Endothelial cell (in vitro differentiated cells): ENCODE measurements around the gene HCCS. TPM values are rescaled to one million over a fixed set of nuclear protein-coding genes. Genes with fewer than 3 reads are reported as not detected.

Experiments used
- DNase-seq: peaks from one replicate; pipeline ENCODE4 v3.0.0; 2021; ENCODE audit warnings: low spot score
- H3K27ac Mint-ChIP-seq: one replicate; pipeline ENCODE4 v1.8.0; 2021; ENCODE audit warnings: mixed read lengths, inconsistent platforms; ENCODE audit not compliant: unreplicated experiment
- H3K27me3 Mint-ChIP-seq: one replicate; pipeline ENCODE4 v1.8.0; 2021; ENCODE audit warnings: mild to moderate bottlenecking, moderate library complexity, mixed read lengths, inconsistent platforms; ENCODE audit not compliant: unreplicated experiment
- H3K36me3 Mint-ChIP-seq: one replicate; pipeline ENCODE4 v1.8.0; 2021; ENCODE audit warnings: mild to moderate bottlenecking, low read depth, mixed read lengths, inconsistent platforms; ENCODE audit not compliant: unreplicated experiment
- H3K4me1 Mint-ChIP-seq: one replicate; pipeline ENCODE4 v1.8.0; 2021; ENCODE audit warnings: mild to moderate bottlenecking, mixed read lengths, inconsistent platforms; ENCODE audit not compliant: unreplicated experiment
- H3K4me3 Mint-ChIP-seq: one replicate; pipeline ENCODE4 v1.8.0; 2021; ENCODE audit warnings: mild to moderate bottlenecking, mixed read lengths, inconsistent platforms; ENCODE audit not compliant: unreplicated experiment
- H3K9me3 Mint-ChIP-seq: one replicate; pipeline ENCODE4 v1.8.0; 2021; ENCODE audit warnings: mixed read lengths, inconsistent platforms; ENCODE audit not compliant: unreplicated experiment
- total RNA-seq: library from RNA; stranded (reverse); fragmentation: NEBNext Ultra II Directional; extraction: Animal tissue kit (Norgen Biotek cat#: 25700); gene quantifications from one replicate; pipeline ENCODE4 v1.2.1, GENCODE V29; 2021; ENCODE audit not compliant: unreplicated experiment
- TF ChIP-seq, protein P1 (sequence below): fragments of 200-600 bp; sonication (generic); IDR thresholded peaks from one replicate; pipeline ENCODE4 v1.5.0; 2021; ENCODE audit warnings: antibody characterized with exemption; ENCODE audit not compliant: unreplicated experiment

Gene HCCS
- total RNA-seq, 1 donor from 2014 or later = 18.6 TPM

DNA sequence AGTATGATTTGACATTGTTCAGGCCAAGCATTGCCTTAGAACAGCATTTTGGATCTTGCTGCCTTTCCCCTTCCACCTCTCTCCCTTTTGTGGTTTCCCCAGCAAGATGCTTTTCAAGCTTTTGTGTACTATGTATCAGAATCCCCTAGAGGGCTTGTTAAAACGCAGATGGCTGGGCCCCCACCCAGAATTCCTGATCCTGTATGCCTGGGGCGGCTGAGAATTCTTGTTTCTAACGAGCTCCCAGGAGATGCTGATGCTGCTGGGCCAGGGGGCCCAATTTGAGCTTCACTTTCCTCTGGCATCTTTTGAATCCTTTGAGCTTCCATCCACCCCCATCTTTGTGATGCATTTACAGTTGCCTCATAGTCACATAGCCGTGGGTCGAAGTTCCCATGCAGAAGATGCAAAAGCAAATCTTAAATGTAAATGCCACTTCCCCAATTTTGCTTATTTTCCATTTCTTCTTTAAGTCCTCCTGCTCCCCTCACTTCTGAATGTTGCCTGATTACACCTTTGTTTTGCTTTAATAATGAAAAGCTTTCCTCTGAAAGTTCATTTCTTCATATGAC, 18.5 kb downstream of the HCCS start:
- Mint-ChIP-seq H3K27ac (no peak overlapping the region), H3K27me3 (no peaks in the 10 kb centered on the region), H3K36me3 (no peaks in the 10 kb centered on the region), H3K9me3 (no peaks in the 10 kb centered on the region), H3K4me3 (no peak overlapping the region), H3K4me1 (no peaks in the 10 kb centered on the region)
- DNase-seq = no peak
- TF ChIP-seq, protein P1, sequence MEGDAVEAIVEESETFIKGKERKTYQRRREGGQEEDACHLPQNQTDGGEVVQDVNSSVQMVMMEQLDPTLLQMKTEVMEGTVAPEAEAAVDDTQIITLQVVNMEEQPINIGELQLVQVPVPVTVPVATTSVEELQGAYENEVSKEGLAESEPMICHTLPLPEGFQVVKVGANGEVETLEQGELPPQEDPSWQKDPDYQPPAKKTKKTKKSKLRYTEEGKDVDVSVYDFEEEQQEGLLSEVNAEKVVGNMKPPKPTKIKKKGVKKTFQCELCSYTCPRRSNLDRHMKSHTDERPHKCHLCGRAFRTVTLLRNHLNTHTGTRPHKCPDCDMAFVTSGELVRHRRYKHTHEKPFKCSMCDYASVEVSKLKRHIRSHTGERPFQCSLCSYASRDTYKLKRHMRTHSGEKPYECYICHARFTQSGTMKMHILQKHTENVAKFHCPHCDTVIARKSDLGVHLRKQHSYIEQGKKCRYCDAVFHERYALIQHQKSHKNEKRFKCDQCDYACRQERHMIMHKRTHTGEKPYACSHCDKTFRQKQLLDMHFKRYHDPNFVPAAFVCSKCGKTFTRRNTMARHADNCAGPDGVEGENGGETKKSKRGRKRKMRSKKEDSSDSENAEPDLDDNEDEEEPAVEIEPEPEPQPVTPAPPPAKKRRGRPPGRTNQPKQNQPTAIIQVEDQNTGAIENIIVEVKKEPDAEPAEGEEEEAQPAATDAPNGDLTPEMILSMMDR = no peak

DNA sequence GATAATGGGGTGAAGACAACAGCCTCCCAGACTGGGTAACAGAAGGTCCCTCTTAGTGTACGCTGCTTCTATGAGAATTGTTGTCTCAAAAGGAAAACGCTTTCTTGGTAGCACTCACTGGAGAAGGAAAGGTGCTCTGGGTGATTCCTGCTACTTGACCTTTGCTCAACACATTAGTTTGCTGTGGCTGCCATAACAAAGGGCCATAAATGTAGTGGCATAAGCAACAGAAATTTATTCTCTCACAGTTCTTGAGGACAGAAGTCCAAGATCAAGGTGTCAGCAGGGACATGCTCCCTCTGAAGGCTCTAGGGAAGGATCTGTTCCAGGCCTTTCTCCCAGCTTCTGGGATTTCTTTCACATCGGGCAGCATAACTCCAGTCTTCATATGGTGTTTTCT, 19.0 kb downstream of the HCCS start:
- H3K4me1 Mint-ChIP-seq = no peaks in the 10 kb centered on the region
- H3K36me3 Mint-ChIP-seq = no peaks in the 10 kb centered on the region
- DNase-seq = no peak
- TF ChIP-seq, protein P1 = no peak
- no peak overlapping the region for H3K4me3 Mint-ChIP-seq
- no peaks in the 10 kb centered on the region for H3K9me3 Mint-ChIP-seq
- H3K27me3 Mint-ChIP-seq = no peaks in the 10 kb centered on the region
- no peak overlapping the region for H3K27ac Mint-ChIP-seq

GRCh38 chrX:11131146-11131545, 20.0 kb downstream of the HCCS start:
- H3K4me1 Mint-ChIP-seq = no peaks in the 10 kb centered on the region
- no peaks in the 10 kb centered on the region for H3K9me3 Mint-ChIP-seq
- H3K36me3 Mint-ChIP-seq = no peaks in the 10 kb centered on the region
- H3K4me3 Mint-ChIP-seq = no peak overlapping the region
- DNase-seq = no peak
- no peaks in the 10 kb centered on the region for H3K27me3 Mint-ChIP-seq
- TF ChIP-seq, protein P1 = no peak
- H3K27ac Mint-ChIP-seq = no peak overlapping the region

GRCh38 chrX:11135564-11136185, 24.5 kb downstream of the HCCS start:
- H3K36me3 Mint-ChIP-seq = no peaks in the 10 kb centered on the region
- H3K9me3 Mint-ChIP-seq = no peaks in the 10 kb centered on the region
- peaks cover 2% of the 10 kb centered on the region for H3K4me1 Mint-ChIP-seq
- no peak overlapping the region for H3K4me3 Mint-ChIP-seq
- TF ChIP-seq, protein P1 = no peak
- no peak overlapping the region for H3K27ac Mint-ChIP-seq
- H3K27me3 Mint-ChIP-seq = no peaks in the 10 kb centered on the region
- DNase-seq = no peak

DNA sequence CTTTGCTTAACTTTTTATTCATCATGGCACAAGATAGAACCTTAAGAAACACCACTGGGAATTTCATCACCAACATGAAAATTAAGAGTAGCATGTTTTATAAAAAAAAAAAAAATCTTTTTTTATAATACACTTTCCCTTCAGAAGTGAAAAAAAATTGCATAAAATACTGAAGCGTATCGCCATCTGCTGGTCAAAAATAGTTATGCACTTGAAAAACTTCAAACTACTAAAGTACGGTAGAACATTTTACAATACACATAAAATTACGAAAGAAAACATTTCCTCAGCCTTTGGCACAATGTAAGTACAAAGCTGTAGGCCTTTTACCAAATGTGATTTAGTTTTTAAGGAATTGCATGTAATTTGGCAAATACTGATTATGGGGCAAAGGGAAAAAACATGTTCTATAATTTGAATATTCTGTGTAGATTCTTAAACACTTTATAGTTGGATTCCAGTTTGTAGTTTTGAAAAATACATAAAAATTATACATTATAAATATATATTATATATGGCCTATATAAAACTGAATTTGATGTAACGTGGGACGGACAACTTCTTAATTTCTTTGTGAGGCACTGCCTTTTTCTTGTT, 26.5 kb downstream of the HCCS start:
- Mint-ChIP-seq H3K36me3 (no peaks in the 10 kb centered on the region), H3K9me3 (no peaks in the 10 kb centered on the region), H3K27ac (no peak overlapping the region), H3K4me1 (peaks cover 2% of the 10 kb centered on the region), H3K4me3 (no peak overlapping the region), H3K27me3 (no peaks in the 10 kb centered on the region)
- TF ChIP-seq, protein P1 = peak; percentile 73
- no peak for DNase-seq
